K562 (cell line): Measurements from ENCODE around the gene GOLGA5. TPM values are rescaled to one million over a fixed set of nuclear protein-coding genes. Genes with fewer than 3 reads are reported as not detected.

Source experiments
- ATAC-seq: fragments of 200-7000 bp; cut with Tn5 transposase; 3 replicates; pipeline ENCODE4 v1.9.1; 2020; ENCODE audit warnings: moderate library complexity
- BruUV-seq: library from RNA; stranded (reverse); fragments of 400-500 nt; replicated peaks from 2 replicates; lab custom pipeline; 2021; lab: Mats Ljungman, UMichigan
- CTCF ChIA-PET: fragments of 300-600 bp; formaldehyde crosslinking; extraction: SDS; loops from one replicate; lab custom pipeline; 2021; ENCODE audit warnings: low intra/inter-chr PET ratio; lab: Yijun Ruan, JAX
- POLR2A ChIA-PET: fragments of 300-600, 350-650 bp; sonication (Branson Sonifier 250); formaldehyde crosslinking; extraction: SDS; loops from one replicate; lab custom pipeline; 2021; ENCODE audit warnings: antibody characterized with exemption, inconsistent platforms; lab: Yijun Ruan, JAX
- DNase-seq, 4 experiments: peaks; one replicate each; pipeline versions ENCODE4 v3.0.0 to v3.0.0-alpha.2; 2011 to 2018; ENCODE audit warnings: low spot score in 3 of 4, mixed read lengths in 3 of 4; ENCODE audit errors: extremely low read depth in 1 of 4
- FAIRE-seq: peaks from 2 replicates; lab custom pipeline; 2011; peaks lifted over from hg19 to GRCh38; lab: Jason Lieb, UNC
- H2AFZ ChIP-seq: 2 replicates; pipeline ENCODE4 v1.6.0; 2011; ENCODE audit warnings: low read depth, low read length, control low read depth, inconsistent platforms
- H3K27ac ChIP-seq: fragments of 200-600 bp; 3 replicates; pipeline ENCODE4 v1.8.0; 2011; ENCODE audit warnings: low read depth, mild to moderate bottlenecking, control low read depth, inconsistent platforms, low read length, moderate library complexity, mixed read lengths; ENCODE audit errors: extremely low read depth
- H3K27me3 ChIP-seq, 2 experiments: fragments of 300-600 bp in 1 of 2; 2 replicates in 1 of 2; 3 replicates in 1 of 2; pipeline versions ENCODE4 v1.6.0 to v1.8.0; 2011; ENCODE audit warnings: inconsistent platforms in 2 of 2, low read length in 2 of 2, mild to moderate bottlenecking in 1 of 2, mixed read lengths in 1 of 2, moderate library complexity in 1 of 2; ENCODE audit not compliant: control insufficient read depth in 2 of 2, insufficient read depth in 2 of 2
- H3K36me3 ChIP-seq: fragments of 300-600 bp; 3 replicates; pipeline ENCODE4 v1.8.0; 2011; ENCODE audit warnings: mild to moderate bottlenecking, low read length, inconsistent platforms; ENCODE audit not compliant: control insufficient read depth, insufficient read depth
- H3K4me1 ChIP-seq, 2 experiments: fragments of 200-600 bp in 1 of 2; replicated peaks in 1 of 2; 2 replicates in 1 of 2; 3 replicates in 1 of 2; pipeline versions ENCODE4 v1.5.1 to v1.8.0; 2011; ENCODE audit warnings: inconsistent platforms in 2 of 2, low read length in 2 of 2, mild to moderate bottlenecking in 1 of 2, mixed read lengths in 1 of 2, moderate library complexity in 1 of 2; ENCODE audit not compliant: control insufficient read depth in 2 of 2, insufficient read depth in 2 of 2
- H3K4me2 ChIP-seq: 2 replicates; pipeline ENCODE4 v1.6.1; 2011; ENCODE audit warnings: low read length, control low read depth, inconsistent platforms, mixed read lengths; ENCODE audit not compliant: insufficient read depth
- H3K4me3 ChIP-seq: fragments of 200-600 bp; sonication (generic), shearing (Covaris generic); 2 replicates; pipeline ENCODE4 v1.5.1; 2016; ENCODE audit warnings: control low read depth, inconsistent platforms
- H3K79me2 ChIP-seq: fragments of 200-600 bp; 3 replicates; pipeline ENCODE4 v1.8.0; 2011; ENCODE audit warnings: low read length, inconsistent platforms; ENCODE audit not compliant: control insufficient read depth, insufficient read depth
- H3K9ac ChIP-seq, 2 experiments: 2 replicates each; pipeline versions ENCODE4 v1.6.0 to v1.6.1; 2011; ENCODE audit warnings: low read depth in 2 of 2, low read length in 2 of 2, control low read depth in 1 of 2, inconsistent platforms in 1 of 2, mild to moderate bottlenecking in 1 of 2, mixed read lengths in 1 of 2; ENCODE audit not compliant: insufficient read depth in 1 of 2
- H3K9me1 ChIP-seq: one replicate; pipeline ENCODE4 v1.6.0; 2011; ENCODE audit warnings: inconsistent platforms, mild to moderate bottlenecking, low read length, moderate library complexity; ENCODE audit not compliant: control insufficient read depth, insufficient read depth
- H3K9me3 ChIP-seq: replicated peaks from 2 replicates; pipeline ENCODE4 v1.5.1; 2011; ENCODE audit warnings: low read depth, low read length, inconsistent platforms; ENCODE audit not compliant: control insufficient read depth, insufficient read depth
- H4K20me1 ChIP-seq: replicated peaks from 2 replicates; pipeline ENCODE4 v1.6.1; 2011; ENCODE audit warnings: low read length, inconsistent platforms, mixed read lengths; ENCODE audit not compliant: control insufficient read depth, insufficient read depth
- BCL6 ChIP-seq: fragments of 250-450 bp; sonication (Bioruptor Pico); IDR thresholded peaks from 2 replicates; pipeline ENCODE4 v1.4.0; 2020
- HCFC1 ChIP-seq: IDR thresholded peaks from 2 replicates; pipeline ENCODE4 v1.6.1; 2012; ENCODE audit warnings: low read depth, low read length, improper control_type of control experiment
- MEF2D ChIP-seq: conservative IDR thresholded peaks from 2 replicates; pipeline ENCODE4 v1.6.1; 2016; ENCODE audit warnings: low read depth, missing genetic modification characterization, missing compliant biosample characterization
- PCBP1 ChIP-seq: fragments of 200-400 bp; formaldehyde crosslinking; IDR thresholded peaks from 2 replicates; pipeline ENCODE4 v1.6.1; 2018; ENCODE audit warnings: mild to moderate bottlenecking, low read depth, low read length; ENCODE audit not compliant: poor library complexity, severe bottlenecking
- RUNX1 ChIP-seq: sonication (generic); IDR thresholded peaks from 2 replicates; pipeline ENCODE4 v1.6.1; 2016; ENCODE audit warnings: antibody characterized with exemption, low read depth
- SIN3A ChIP-seq, 2 experiments: fragments of 150-350 bp in 1 of 2; IDR thresholded peaks; 2 replicates each; pipeline ENCODE4 v1.6.1; 2011 to 2016; ENCODE audit warnings: borderline replicate concordance in 2 of 2, low read depth in 2 of 2, low read length in 2 of 2, mild to moderate bottlenecking in 2 of 2, moderate library complexity in 2 of 2; ENCODE audit not compliant: control insufficient read depth in 1 of 2
- TFAM ChIP-seq: fragments of 250-450 bp; sonication (Bioruptor Pico); conservative IDR thresholded peaks from 2 replicates; pipeline ENCODE4 v1.5.0; 2021; ENCODE audit warnings: mild to moderate bottlenecking, moderate library complexity
- ZKSCAN1 ChIP-seq: fragments of 150-350 bp; IDR thresholded peaks from 2 replicates; pipeline ENCODE4 v1.6.1; 2016; ENCODE audit warnings: low read depth, low read length
- ZNF431 ChIP-seq: sonication (generic); formaldehyde crosslinking; IDR thresholded peaks from 2 replicates; pipeline ENCODE4 v1.8.0; 2022; ENCODE audit warnings: mild to moderate bottlenecking, missing genetic modification reagents
- ZNF668 ChIP-seq: fragments of 250-450 bp; sonication (Bioruptor Pico); IDR thresholded peaks from 2 replicates; pipeline ENCODE4 v1.8.0; 2022; ENCODE audit warnings: mild to moderate bottlenecking, inconsistent platforms
- ZNF764 ChIP-seq: fragments of 250-450 bp; sonication (Bioruptor Pico); IDR thresholded peaks from 2 replicates; pipeline ENCODE4 v1.4.0; 2020; ENCODE audit warnings: low read depth, mild to moderate bottlenecking, moderate library complexity
- WGBS: fragments of 100-300 bp; shearing (Covaris generic); methylation state at CpG from one replicate; pipeline ENCODE4 v1.1.6; 2016; ENCODE audit warnings: low coverage, mixed read lengths; ENCODE audit not compliant: insufficient coverage; ENCODE audit errors: missing lambda C conversion rate; 5-methylcytosine and 5-hydroxymethylcytosine counted together
- in situ Hi-C: fragments of 300-500 bp; cut with MboI; formaldehyde crosslinking; loops from 4 replicates; pipeline ENCODE4 v1.15.0; 2018; ENCODE audit warnings: inconsistent platforms, mixed read lengths
- intact Hi-C: fragments of 100-400 bp; cut with micrococcal nuclease; formaldehyde crosslinking; loops from 2 replicates; pipeline ENCODE4 v1.14.2; 2022
- polyA plus RNA-seq, 8 experiments: library from polyadenylated mRNA; depleted of rRNA in 4 of 8; stranded (reverse) in 5 of 8; unstranded in 3 of 8; fragments of >200 nt; fragmentation: Nextera tagmentation in 2 of 8; fragmentation: Illumina TruSeq in 1 of 8; extraction: Ambion mirVana in 2 of 8; extraction: Trizol in 1 of 8; gene quantifications; 2 replicates each; pipeline versions ENCODE4 v1.2.1 to v1.2.3, GENCODE V29; 2011 to 2014; ENCODE audit warnings: inconsistent platforms in 1 of 8, missing spikeins in 1 of 8
- total RNA-seq, 7 experiments: library from RNA; depleted of rRNA in 6 of 7; stranded (reverse); fragments of >200 nt in 6 of 7; fragmentation: Illumina TruSeq in 2 of 7; extraction: Trizol in 2 of 7; gene quantifications; 2 replicates each; pipeline versions ENCODE4 v1.2.1 to v1.2.3, GENCODE V29; 2011 to 2021; ENCODE audit warnings: low replicate concordance in 1 of 7
- TF ChIP-seq, protein P1 (sequence below): fragments of 200-400 bp; formaldehyde crosslinking; IDR thresholded peaks from 2 replicates; pipeline ENCODE4 v1.6.1; 2017; ENCODE audit warnings: mild to moderate bottlenecking, low read depth, low read length, moderate library complexity
- TF ChIP-seq, protein P2 (sequence below): sonication (generic); IDR thresholded peaks from 2 replicates; pipeline ENCODE4 v1.6.1; 2016

The GOLGA5 gene
- total and polyA plus RNA-seq, 9 of the 15 experiments (the other 6 are each of a cell fraction or from before 2014, with no cell fraction given): 5.7 to 19.6 (median 12.7) TPM

DNA sequence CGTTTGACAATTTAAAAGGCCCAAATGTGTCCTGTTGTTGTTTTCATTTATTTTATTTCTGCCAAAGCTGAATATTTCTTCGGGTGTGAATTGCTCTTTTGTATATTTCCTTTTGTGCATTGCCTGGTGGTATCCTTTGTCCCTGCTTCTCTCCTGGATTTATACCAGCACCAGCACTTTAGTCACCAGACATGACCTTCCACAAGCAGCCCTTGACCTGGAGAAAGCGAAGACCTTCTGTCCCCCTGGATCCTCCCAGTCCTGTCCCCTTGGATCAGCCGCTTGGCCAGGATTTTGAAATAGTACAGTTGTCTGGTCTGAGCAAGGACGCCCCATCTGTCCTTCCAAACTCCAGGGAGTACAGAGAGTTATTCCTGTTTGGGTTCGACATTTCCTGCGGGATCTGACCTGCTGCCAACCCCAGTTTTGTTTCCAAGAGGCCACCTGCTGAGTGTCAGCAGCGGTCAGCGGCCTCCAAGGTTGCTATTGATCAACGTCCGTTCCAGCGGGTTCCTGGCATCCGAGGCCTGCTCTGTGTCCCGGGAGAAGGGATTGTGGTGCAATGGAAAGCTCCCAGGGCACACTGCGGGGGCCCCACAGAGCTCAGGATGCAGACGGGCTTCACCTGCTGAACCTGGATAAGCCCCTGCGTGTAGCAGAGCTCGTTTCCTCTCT lies 83.8 kb downstream of the GOLGA5 start:
- FAIRE-seq: no peak
- WGBS: 2% methylated on average over 18 of the region's 18 CpGs
- H3K4me2 ChIP-seq: no peak overlapping the region

DNA sequence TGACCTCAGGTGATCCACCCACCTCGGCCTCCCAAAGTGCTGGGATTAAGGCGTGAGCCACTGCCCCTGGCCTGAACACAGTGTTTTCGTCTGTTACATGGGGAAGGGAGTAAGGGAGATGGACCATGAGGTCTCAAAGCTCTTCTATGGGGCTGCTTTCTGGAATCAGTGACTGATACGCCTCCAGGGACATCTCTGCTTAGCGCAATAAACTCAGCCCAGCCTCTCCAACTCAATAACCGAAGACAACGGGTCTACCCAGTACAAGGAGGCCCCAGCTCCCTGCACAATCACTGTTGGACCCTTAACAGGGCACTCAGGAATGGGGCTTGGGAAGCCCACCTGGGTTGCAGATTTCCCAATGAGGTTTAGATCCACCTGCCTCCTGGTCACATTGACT lies 86.2 kb downstream of the GOLGA5 start:
- DNase-seq (no peak), FAIRE-seq (no peak), ATAC-seq (no peak)
- Histone ChIP-seq H2AFZ (no peak overlapping the region), H3K4me1 (no peaks in the 10 kb centered on the region), H3K79me2 (no peaks in the 10 kb centered on the region), H3K9ac (no peak overlapping the region), H3K4me2 (no peak overlapping the region), H3K4me3 (no peak overlapping the region), H3K27me3 (peaks cover 7 to 29% of the 10 kb centered on the region in 2 experiments; a peak in 4 of 5 replicates), H3K27ac (no peak overlapping the region), H3K9me1 (no peaks in the 10 kb centered on the region), H3K36me3 (no peaks in the 10 kb centered on the region), H3K9me3 (no peaks in the 10 kb centered on the region), H4K20me1 (no peaks in the 10 kb centered on the region)
- in situ Hi-C loops (no loop called here), intact Hi-C loops (no loop called here)
- ChIA-PET CTCF (no interaction called here), POLR2A (interaction anchor here (0.6 kb wide), 1 partner anchor 291 kb away, joined by 3 read pairs; no protein-coding TSS in a partner anchor)
- WGBS: 10% methylated on average over 7 of the region's 7 CpGs
- BruUV-seq: no TSS peak
- TF ChIP-seq ZNF431 (CRISPR knock-in tag): no peak
- TF ChIP-seq, protein P1, sequence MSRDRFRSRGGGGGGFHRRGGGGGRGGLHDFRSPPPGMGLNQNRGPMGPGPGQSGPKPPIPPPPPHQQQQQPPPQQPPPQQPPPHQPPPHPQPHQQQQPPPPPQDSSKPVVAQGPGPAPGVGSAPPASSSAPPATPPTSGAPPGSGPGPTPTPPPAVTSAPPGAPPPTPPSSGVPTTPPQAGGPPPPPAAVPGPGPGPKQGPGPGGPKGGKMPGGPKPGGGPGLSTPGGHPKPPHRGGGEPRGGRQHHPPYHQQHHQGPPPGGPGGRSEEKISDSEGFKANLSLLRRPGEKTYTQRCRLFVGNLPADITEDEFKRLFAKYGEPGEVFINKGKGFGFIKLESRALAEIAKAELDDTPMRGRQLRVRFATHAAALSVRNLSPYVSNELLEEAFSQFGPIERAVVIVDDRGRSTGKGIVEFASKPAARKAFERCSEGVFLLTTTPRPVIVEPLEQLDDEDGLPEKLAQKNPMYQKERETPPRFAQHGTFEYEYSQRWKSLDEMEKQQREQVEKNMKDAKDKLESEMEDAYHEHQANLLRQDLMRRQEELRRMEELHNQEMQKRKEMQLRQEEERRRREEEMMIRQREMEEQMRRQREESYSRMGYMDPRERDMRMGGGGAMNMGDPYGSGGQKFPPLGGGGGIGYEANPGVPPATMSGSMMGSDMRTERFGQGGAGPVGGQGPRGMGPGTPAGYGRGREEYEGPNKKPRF: no peak
- no peak for TF ChIP-seq ZKSCAN1
- TF ChIP-seq HCFC1: no peak
- TF ChIP-seq, protein P2, sequence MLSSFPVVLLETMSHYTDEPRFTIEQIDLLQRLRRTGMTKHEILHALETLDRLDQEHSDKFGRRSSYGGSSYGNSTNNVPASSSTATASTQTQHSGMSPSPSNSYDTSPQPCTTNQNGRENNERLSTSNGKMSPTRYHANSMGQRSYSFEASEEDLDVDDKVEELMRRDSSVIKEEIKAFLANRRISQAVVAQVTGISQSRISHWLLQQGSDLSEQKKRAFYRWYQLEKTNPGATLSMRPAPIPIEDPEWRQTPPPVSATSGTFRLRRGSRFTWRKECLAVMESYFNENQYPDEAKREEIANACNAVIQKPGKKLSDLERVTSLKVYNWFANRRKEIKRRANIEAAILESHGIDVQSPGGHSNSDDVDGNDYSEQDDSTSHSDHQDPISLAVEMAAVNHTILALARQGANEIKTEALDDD: no peak
- no peak for TF ChIP-seq PCBP1
- TF ChIP-seq ZNF668 (CRISPR knock-in tag): no peak
- TF ChIP-seq ZNF764 (CRISPR knock-in tag): no peak

More for the DNA sequence above, 83.8 kb downstream of the GOLGA5 start:
- Histone ChIP-seq H2AFZ (no peak overlapping the region), H3K27ac (no peak overlapping the region), H3K9me1 (no peaks in the 10 kb centered on the region), H3K4me3 (no peak overlapping the region), H3K4me1 (no peaks in the 10 kb centered on the region), H4K20me1 (no peaks in the 10 kb centered on the region), H3K9ac (no peak overlapping the region), H3K9me3 (no peaks in the 10 kb centered on the region), H3K36me3 (no peaks in the 10 kb centered on the region), H3K27me3 (peaks cover 12 to 30% of the 10 kb centered on the region in 2 experiments; a peak in 4 of 5 replicates), H3K79me2 (no peaks in the 10 kb centered on the region)
- POLR2A ChIA-PET: no interaction called here
- in situ Hi-C loops: no loop called here
- DNase-seq (no peak), ATAC-seq (no peak)
- CTCF ChIA-PET: no interaction called here
- no peak for TF ChIP-seq TFAM (CRISPR knock-in tag)
- no peak for TF ChIP-seq MEF2D
- TF ChIP-seq RUNX1: no peak
- TF ChIP-seq BCL6 (CRISPR knock-in tag): no peak
- no peak for TF ChIP-seq SIN3A (IDR thresholded peaks at IDR 0.05; ENCODE audit: borderline replicate concordance in 2 of 2, control insufficient read depth in 1 of 2, low read depth in 2 of 2, low read length in 2 of 2)
- BruUV-seq: no TSS peak
- intact Hi-C loops: no loop called here
